ENCODE measurements around the gene GRIA4.

DNA sequence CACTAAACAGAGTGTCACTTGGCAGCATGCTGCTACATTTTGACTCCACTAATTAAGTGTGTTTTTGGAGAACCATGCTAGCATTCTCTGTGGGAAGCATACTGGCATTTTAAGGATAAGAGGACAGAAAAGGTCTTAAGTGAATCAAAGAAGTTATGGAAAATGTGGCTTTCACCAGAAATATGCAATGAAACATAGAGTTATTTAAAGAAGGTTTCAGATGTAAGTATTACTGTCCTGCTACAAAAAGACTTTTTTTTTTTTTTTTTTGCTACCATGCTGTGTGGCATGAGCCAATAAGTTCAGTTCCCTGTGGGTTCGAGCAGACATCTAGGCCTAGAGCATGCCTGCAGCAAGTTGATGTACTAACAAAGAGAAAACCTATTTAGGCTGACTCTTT lies 224.6 kb downstream of the GRIA4 start:
- TF ChIP-seq, protein P1, sequence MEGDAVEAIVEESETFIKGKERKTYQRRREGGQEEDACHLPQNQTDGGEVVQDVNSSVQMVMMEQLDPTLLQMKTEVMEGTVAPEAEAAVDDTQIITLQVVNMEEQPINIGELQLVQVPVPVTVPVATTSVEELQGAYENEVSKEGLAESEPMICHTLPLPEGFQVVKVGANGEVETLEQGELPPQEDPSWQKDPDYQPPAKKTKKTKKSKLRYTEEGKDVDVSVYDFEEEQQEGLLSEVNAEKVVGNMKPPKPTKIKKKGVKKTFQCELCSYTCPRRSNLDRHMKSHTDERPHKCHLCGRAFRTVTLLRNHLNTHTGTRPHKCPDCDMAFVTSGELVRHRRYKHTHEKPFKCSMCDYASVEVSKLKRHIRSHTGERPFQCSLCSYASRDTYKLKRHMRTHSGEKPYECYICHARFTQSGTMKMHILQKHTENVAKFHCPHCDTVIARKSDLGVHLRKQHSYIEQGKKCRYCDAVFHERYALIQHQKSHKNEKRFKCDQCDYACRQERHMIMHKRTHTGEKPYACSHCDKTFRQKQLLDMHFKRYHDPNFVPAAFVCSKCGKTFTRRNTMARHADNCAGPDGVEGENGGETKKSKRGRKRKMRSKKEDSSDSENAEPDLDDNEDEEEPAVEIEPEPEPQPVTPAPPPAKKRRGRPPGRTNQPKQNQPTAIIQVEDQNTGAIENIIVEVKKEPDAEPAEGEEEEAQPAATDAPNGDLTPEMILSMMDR (conservative IDR thresholded peaks at IDR 0.05 in 1 of 2, IDR thresholded peaks at IDR 0.05 in 1 of 2; ENCODE audit: extremely low read depth in 1 of 2, insufficient read depth in 1 of 2, low read depth in 1 of 2, low read length in 2 of 2), result no peak
- no peak for TF ChIP-seq EZH2 (IDR thresholded peaks at IDR 0.05; ENCODE audit: borderline replicate concordance, low read length)

All from mammary epithelial cell (primary cell).